Activated T-helper 1 cell treated with anti-CD3 and anti-CD28 coated beads, Interleukin-12 subunit alpha, Interleukin-12 subunit beta, Interleukin-2, Interleukin-4 antibody, amounts not matched to agents 30 ng/mL and 10 ng/mL and 1 ng/mL, durations not matched to agents 14 hours and 24 hours and 36 hours (primary cell): ENCODE results near the gene TEX54. TPM values are rescaled to one million over a fixed set of nuclear protein-coding genes. Genes with fewer than 3 reads are reported as not detected.

Experiments used
- DNase-seq: peaks from one replicate; pipeline ENCODE4 v3.0.0; 2021; ENCODE audit warnings: low spot score
- H3K27ac Mint-ChIP-seq: one replicate; pipeline ENCODE4 v1.8.0; 2021; ENCODE audit warnings: mild to moderate bottlenecking, mixed read lengths
- H3K27me3 Mint-ChIP-seq: one replicate; pipeline ENCODE4 v1.8.0; 2022; ENCODE audit warnings: mild to moderate bottlenecking, moderate library complexity, mixed read lengths; ENCODE audit not compliant: insufficient read depth
- H3K36me3 Mint-ChIP-seq: one replicate; pipeline ENCODE4 v1.8.0; 2021; ENCODE audit warnings: low read depth, mixed read lengths
- H3K4me1 Mint-ChIP-seq: one replicate; pipeline ENCODE4 v1.8.0; 2021; ENCODE audit warnings: low read depth, mixed read lengths
- H3K4me3 Mint-ChIP-seq: one replicate; pipeline ENCODE4 v1.8.0; 2021; ENCODE audit warnings: mild to moderate bottlenecking, moderate library complexity, mixed read lengths
- H3K9me3 Mint-ChIP-seq: one replicate; pipeline ENCODE4 v1.8.0; 2021; ENCODE audit warnings: mixed read lengths
- intact Hi-C: fragments of 100-400 bp; cut with micrococcal nuclease; formaldehyde crosslinking; loops from one replicate; pipeline ENCODE4 v1.15.1; 2024
- total RNA-seq: library from RNA; stranded (reverse); gene quantifications from 2 replicates; pipeline ENCODE4 v1.2.3, GENCODE V29; 2022

Gene TEX54
- total RNA-seq: 1.2 and 1.3 TPM in 2 replicates

DNA sequence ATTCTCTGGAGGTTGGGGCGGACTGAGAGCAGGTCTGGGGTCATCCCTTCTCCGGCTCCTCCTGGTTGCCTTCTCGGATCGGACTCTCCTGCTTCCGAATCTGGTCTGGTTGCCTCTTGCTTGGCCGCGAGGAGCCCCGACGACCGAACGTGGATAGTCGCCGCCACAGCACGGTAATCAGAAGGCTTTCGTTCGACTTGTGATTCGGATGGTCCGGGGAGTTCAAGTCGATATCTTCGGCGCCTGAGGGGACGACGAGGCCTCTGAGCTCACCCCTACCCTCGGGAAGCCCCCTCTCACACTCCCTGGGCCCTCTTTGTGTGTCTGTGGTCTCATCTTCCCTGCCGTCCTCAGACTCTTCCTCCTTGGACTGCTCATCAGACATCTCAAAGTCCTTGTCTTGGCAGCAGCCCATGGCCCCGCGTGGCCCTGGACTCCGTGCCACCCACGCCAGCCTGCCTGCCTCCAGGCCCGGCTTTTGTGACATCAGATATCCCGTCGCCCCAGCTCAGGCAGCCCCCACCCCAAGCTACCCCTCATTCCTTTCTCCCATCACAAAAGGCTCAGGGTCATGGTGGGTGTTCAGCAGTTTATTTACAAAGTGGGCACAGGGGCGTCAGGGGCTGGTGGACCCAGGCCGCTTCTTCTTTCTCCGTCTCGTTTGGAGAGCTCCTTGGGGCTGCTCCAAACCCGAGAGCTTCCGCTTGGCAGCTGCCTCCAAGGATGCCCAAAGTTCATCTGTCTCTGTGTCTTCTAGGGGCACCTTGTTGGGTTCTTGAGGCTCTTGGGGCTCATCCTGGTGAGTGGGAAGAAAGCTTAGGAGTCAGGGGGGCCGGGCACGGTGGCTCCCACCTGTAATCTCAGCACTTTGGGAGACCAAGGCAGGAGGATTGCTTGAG is at the start of gene TEX54:
TSS of gene TEX54 (minus strand) at position 506 of the 899 bp plus-strand sequence.
- H3K4me3 Mint-ChIP-seq: peak within 1 kb of the TSS; percentile 93
- H3K27ac Mint-ChIP-seq: peak within 1 kb of the TSS; percentile 99
- H3K36me3 Mint-ChIP-seq: peaks cover 40% of the 10 kb centered on the region
- DNase-seq: no peak
- H3K9me3 Mint-ChIP-seq: no peaks in the 10 kb centered on the region
- H3K27me3 Mint-ChIP-seq: no peaks in the 10 kb centered on the region
- peaks cover 43% of the 10 kb centered on the region for H3K4me1 Mint-ChIP-seq
- intact Hi-C loops: loop anchor here (1.0 kb wide), 10 partner anchors 24 to 123 kb away; partner anchors contain the start of genes NXF1, POLR2G, SLC3A2 and TAF6L

- Mint-ChIP-seq H3K4me1 (peaks cover 52% of the 10 kb centered on the region), H3K36me3 (peaks cover 51% of the 10 kb centered on the region), H3K27ac (peak overlapping the region; percentile 100), H3K27me3 (no peaks in the 10 kb centered on the region), H3K4me3 (peak overlapping the region; percentile 99), H3K9me3 (no peaks in the 10 kb centered on the region)
- DNase-seq: no peak
- intact Hi-C loops: loop anchor here (5.0 kb wide), 2 partner anchors 310 to 455 kb away; partner anchors contain the start of gene EEF1G
Measured at GRCh38 chr11:62882431-62882749, 49.7 kb upstream of the TEX54 start.

- H3K4me1 Mint-ChIP-seq: peaks cover 52% of the 10 kb centered on the region
- H3K4me3 Mint-ChIP-seq: peak overlapping the region; percentile 99
- intact Hi-C loops: loop anchor here (1.0 to 5.0 kb wide), 10 partner anchors 26 to 455 kb away; partner anchors contain the start of genes C11orf98, CSKMT, EEF1G and TAF6L
Measured at GRCh38 chr11:62881579-62882430, 49.2 kb upstream of the TEX54 start.

GRCh38 chr11:62880803-62881578 is 48.4 kb upstream of the TEX54 start, which contains the start of gene SLC3A2:
Gene SLC3A2 (plus strand): TSS chr11:62880896. CDS start chr11:62881024, 128 bp downstream.
- DNase-seq: peak; percentile 83
- Mint-ChIP-seq H3K4me3 (peak within 1 kb of the TSS; percentile 99), H3K27me3 (peaks cover 2% of the 10 kb centered on the region), H3K9me3 (no peaks in the 10 kb centered on the region), H3K4me1 (peaks cover 52% of the 10 kb centered on the region), H3K36me3 (peaks cover 48% of the 10 kb centered on the region), H3K27ac (peak within 1 kb of the TSS; percentile 100)
- intact Hi-C loops: loop anchor here (1.0 to 5.0 kb wide), 15 partner anchors 19 to 454 kb away; partner anchors contain the start of genes C11orf98, CSKMT, EEF1G and NXF1

More at GRCh38 chr11:62881579-62882430, 49.2 kb upstream of the TEX54 start:
- Mint-ChIP-seq H3K27ac (peak overlapping the region; percentile 100), H3K27me3 (peaks cover 1% of the 10 kb centered on the region), H3K9me3 (no peaks in the 10 kb centered on the region), H3K36me3 (peaks cover 49% of the 10 kb centered on the region)
- peak; percentile 92 for DNase-seq

DNA sequence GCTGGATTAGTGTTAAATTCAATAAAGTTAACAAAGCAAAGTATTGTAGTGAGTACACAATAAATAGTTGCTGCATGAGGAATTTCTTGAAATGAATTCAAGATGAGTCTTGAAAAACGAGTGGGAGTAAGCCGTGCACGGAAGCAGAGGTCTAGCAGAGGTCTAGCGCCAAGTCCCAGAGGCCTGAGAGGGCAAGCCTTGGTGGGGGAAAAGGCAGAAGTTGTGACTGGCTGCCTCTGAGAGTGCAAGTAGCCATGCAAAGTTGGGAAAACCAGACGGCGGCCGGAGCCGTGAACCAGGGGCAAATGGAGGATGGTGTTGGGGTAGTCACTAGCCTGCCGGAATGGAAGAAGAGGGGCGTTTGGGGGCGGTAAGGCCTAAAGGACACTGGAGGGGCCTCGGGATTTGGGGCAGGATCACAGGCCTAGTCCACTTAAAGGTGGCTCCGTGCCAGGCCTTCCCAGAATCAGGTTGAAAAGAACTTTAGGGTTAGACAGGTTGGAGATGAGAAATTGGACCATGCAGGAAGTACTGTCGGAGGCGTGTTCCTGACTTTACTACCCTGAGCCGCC is 47.7 kb upstream of the TEX54 start:
- Mint-ChIP-seq H3K36me3 (peaks cover 43% of the 10 kb centered on the region), H3K27me3 (peaks cover 2% of the 10 kb centered on the region), H3K9me3 (no peaks in the 10 kb centered on the region), H3K27ac (peak overlapping the region; percentile 100), H3K4me3 (peak overlapping the region; percentile 99), H3K4me1 (peaks cover 45% of the 10 kb centered on the region)
- intact Hi-C loops: loop anchor here (1.0 to 5.0 kb wide), 11 partner anchors 18 to 453 kb away; partner anchors contain the start of genes C11orf98, CSKMT, EEF1G and NXF1
- DNase-seq: no peak

DNA sequence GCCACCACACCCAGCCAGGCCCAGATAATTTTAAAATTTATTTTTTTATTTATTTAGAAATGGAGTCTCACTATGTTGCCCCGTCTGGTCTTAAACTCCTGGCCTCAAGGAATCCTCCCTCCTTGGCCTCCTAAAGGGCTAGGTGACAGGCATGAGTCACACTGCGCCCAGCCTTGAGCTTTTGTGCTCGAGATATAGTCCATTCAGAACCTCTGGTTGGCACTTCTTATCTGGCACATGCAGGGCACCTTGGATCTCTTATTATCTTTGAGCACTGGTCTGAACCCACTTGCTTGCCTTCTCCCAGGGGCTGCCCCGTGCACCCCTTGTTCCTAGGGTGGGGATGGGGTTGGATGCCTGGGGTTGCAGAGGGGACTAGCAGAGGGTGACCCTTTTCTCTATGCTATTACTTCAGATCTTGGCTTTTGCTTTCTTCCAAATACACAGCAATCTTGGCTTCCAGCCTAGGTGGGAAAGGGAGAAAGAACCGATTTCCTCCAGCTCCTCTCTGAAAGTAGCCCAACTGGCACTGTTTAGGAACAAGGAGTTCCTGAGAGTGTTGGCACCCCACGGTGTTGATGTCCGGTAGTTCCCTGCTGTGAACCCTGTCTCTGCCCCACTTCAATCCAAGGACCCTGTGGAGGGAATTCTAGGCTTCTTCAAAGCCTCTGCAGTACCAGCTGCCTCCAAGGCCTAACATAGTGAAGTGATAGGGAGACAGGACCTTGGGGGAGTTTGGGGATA is 46.8 kb upstream of the TEX54 start:
- Mint-ChIP-seq H3K4me1 (peaks cover 38% of the 10 kb centered on the region), H3K27ac (peak overlapping the region; percentile 100), H3K36me3 (peaks cover 38% of the 10 kb centered on the region), H3K9me3 (no peaks in the 10 kb centered on the region), H3K27me3 (peaks cover 2% of the 10 kb centered on the region), H3K4me3 (peak overlapping the region; percentile 99)
- intact Hi-C loops: no loop called here
- no peak for DNase-seq

DNA sequence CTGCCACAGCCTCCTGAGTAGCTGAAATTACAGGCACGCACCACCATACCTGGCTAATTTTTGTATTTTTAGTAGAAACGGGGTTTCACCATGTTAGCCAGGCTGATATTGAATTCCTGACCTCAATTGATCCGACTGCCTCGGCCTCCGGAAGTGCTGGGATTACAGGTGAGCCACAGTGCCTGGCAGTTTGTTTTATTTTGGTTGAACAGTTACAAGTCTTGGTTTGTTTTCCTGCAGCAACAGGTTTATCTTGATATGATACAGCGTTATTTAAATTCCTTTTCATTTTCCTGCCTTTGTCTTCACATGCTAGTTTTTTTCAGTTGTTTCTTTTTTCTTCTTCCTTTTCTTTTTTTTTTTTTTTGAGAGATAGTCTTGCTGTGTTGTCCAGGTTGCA is 44.1 kb upstream of the TEX54 start:
- Mint-ChIP-seq H3K36me3 (peaks cover 15% of the 10 kb centered on the region), H3K4me3 (no peak overlapping the region), H3K4me1 (peaks cover 15% of the 10 kb centered on the region), H3K27ac (no peak overlapping the region), H3K9me3 (no peaks in the 10 kb centered on the region), H3K27me3 (peaks cover 2% of the 10 kb centered on the region)
- intact Hi-C loops: no loop called here
- DNase-seq: no peak

GRCh38 chr11:62875698-62876478 is 43.2 kb upstream of the TEX54 start:
- Mint-ChIP-seq H3K27me3 (peaks cover 2% of the 10 kb centered on the region), H3K4me1 (peaks cover 15% of the 10 kb centered on the region)
- intact Hi-C loops: no loop called here

GRCh38 chr11:62874851-62875250 is 42.2 kb upstream of the TEX54 start:
- intact Hi-C loops: no loop called here
- peaks cover 6% of the 10 kb centered on the region for H3K4me1 Mint-ChIP-seq
- peaks cover 2% of the 10 kb centered on the region for H3K27me3 Mint-ChIP-seq
- no peak overlapping the region for H3K4me3 Mint-ChIP-seq
- no peak for DNase-seq
- peaks cover 12% of the 10 kb centered on the region for H3K36me3 Mint-ChIP-seq
- no peak overlapping the region for H3K27ac Mint-ChIP-seq
- no peaks in the 10 kb centered on the region for H3K9me3 Mint-ChIP-seq

More at GRCh38 chr11:62875698-62876478, 43.2 kb upstream of the TEX54 start:
- Mint-ChIP-seq H3K27ac (no peak overlapping the region), H3K4me3 (no peak overlapping the region), H3K36me3 (peaks cover 12% of the 10 kb centered on the region), H3K9me3 (no peaks in the 10 kb centered on the region)
- no peak for DNase-seq

- DNase-seq: no peak
- Mint-ChIP-seq H3K36me3 (no peaks in the 10 kb centered on the region), H3K4me1 (peaks cover 27% of the 10 kb centered on the region), H3K27ac (no peak overlapping the region), H3K9me3 (no peaks in the 10 kb centered on the region), H3K4me3 (no peak overlapping the region), H3K27me3 (no peaks in the 10 kb centered on the region)
- intact Hi-C loops: loop anchor here (10.0 kb wide), 1 partner anchor 481 kb away; no protein-coding TSS in a partner anchor
Measured at GRCh38 chr11:62865635-62866034, 33.0 kb upstream of the TEX54 start.
